RWPE2 (cell line): ENCODE results near the gene SLC10A3.
"Not testable (repeated sequence)": the region's sequence is repeated elsewhere in the genome, so short reads cannot be mapped to it uniquely, and the experiment has no call there.

Experiments used
- ATAC-seq: fragments of 200-7000 bp; cut with Tn5 transposase; 3 replicates; pipeline ENCODE4 v1.9.1; 2021; ENCODE audit warnings: low read depth
- DNase-seq: peaks from one replicate; pipeline ENCODE4 v3.0.0-alpha.2; 2020; ENCODE audit warnings: low spot score
- H3K27ac ChIP-seq: fragments of 450-650 bp; 2 replicates; pipeline ENCODE4 v1.5.1; 2017; ENCODE audit warnings: mild to moderate bottlenecking; ENCODE audit not compliant: poor library complexity, severe bottlenecking
- H3K27me3 ChIP-seq: fragments of 250-450 bp; sonication (Bioruptor Pico); 2 replicates; pipeline ENCODE4 v1.5.1; 2021; ENCODE audit warnings: mild to moderate bottlenecking, moderate library complexity; ENCODE audit not compliant: insufficient read depth, poor library complexity, severe bottlenecking
- H3K36me3 ChIP-seq: fragments of 250-450 bp; sonication (Bioruptor Pico); 2 replicates; pipeline ENCODE4 v1.5.1; 2020; ENCODE audit warnings: low read depth, mild to moderate bottlenecking, moderate library complexity
- H3K4me1 ChIP-seq: fragments of 250-450 bp; sonication (Bioruptor Pico); 2 replicates; pipeline ENCODE4 v1.5.1; 2021; ENCODE audit warnings: mild to moderate bottlenecking, moderate library complexity; ENCODE audit not compliant: insufficient read depth, poor library complexity, severe bottlenecking
- H3K4me3 ChIP-seq: fragments of 250-450 bp; sonication (Bioruptor Pico); 2 replicates; pipeline ENCODE4 v1.5.1; 2021; ENCODE audit warnings: mild to moderate bottlenecking, moderate library complexity; ENCODE audit not compliant: severe bottlenecking
- H3K9me3 ChIP-seq: fragments of 250-450 bp; sonication (Bioruptor Pico); 2 replicates; pipeline ENCODE4 v1.5.1; 2021; ENCODE audit warnings: mild to moderate bottlenecking, moderate library complexity; ENCODE audit not compliant: severe bottlenecking
- CTCF ChIP-seq: fragments of 450-650 bp; IDR thresholded peaks from one replicate; pipeline ENCODE4 v1.5.1; 2017; ENCODE audit warnings: mild to moderate bottlenecking, moderate library complexity; ENCODE audit not compliant: poor library complexity, severe bottlenecking

SLC10A3 gene

GRCh38 chrX:154506483-154507332 is 16.3 kb upstream of the SLC10A3 start:
- peak overlapping the region; percentile 40 for H3K27ac ChIP-seq
- no peaks in the 10 kb centered on the region for H3K9me3 ChIP-seq
- no peak for ATAC-seq
- no peak for DNase-seq
- peaks cover 2% of the 10 kb centered on the region for H3K4me1 ChIP-seq
- TF ChIP-seq CTCF = no peak
- no peak overlapping the region for H3K4me3 ChIP-seq
- H3K36me3 ChIP-seq = no peaks in the 10 kb centered on the region
- no peaks in the 10 kb centered on the region for H3K27me3 ChIP-seq

GRCh38 chrX:154505734-154506133 is 15.3 kb upstream of the SLC10A3 start:
- TF ChIP-seq CTCF = no peak
- ATAC-seq (peak; percentile 73), DNase-seq (no peak)
- H3K36me3 ChIP-seq = no peaks in the 10 kb centered on the region
- H3K4me3 ChIP-seq = no peak overlapping the region
- H3K9me3 ChIP-seq = no peaks in the 10 kb centered on the region
- H3K27me3 ChIP-seq = no peaks in the 10 kb centered on the region
- peaks cover 2% of the 10 kb centered on the region for H3K4me1 ChIP-seq
- peak overlapping the region; percentile 40 for H3K27ac ChIP-seq

- no peak overlapping the region for H3K27ac ChIP-seq
- TF ChIP-seq CTCF = no peak
- H3K4me1 ChIP-seq = peaks cover 2% of the 10 kb centered on the region
- no peaks in the 10 kb centered on the region for H3K27me3 ChIP-seq
- no peak overlapping the region for H3K4me3 ChIP-seq
- no peaks in the 10 kb centered on the region for H3K36me3 ChIP-seq
- ATAC-seq (no peak), DNase-seq (no peak)
- H3K9me3 ChIP-seq = no peaks in the 10 kb centered on the region
Measured at GRCh38 chrX:154502989-154503388, 12.6 kb upstream of the SLC10A3 start.

- no peaks in the 10 kb centered on the region for H3K9me3 ChIP-seq
- H3K4me1 ChIP-seq = peaks cover 2% of the 10 kb centered on the region
- ATAC-seq (no peak), DNase-seq (no peak)
- H3K4me3 ChIP-seq = no peak overlapping the region
- H3K27me3 ChIP-seq = no peaks in the 10 kb centered on the region
- no peak overlapping the region for H3K27ac ChIP-seq
- H3K36me3 ChIP-seq = no peaks in the 10 kb centered on the region
- TF ChIP-seq CTCF = no peak
Measured at GRCh38 chrX:154502098-154502497, 11.7 kb upstream of the SLC10A3 start.

GRCh38 chrX:154501423-154501822 is 11.0 kb upstream of the SLC10A3 start:
- H3K9me3 ChIP-seq, H3K4me3 ChIP-seq, DNase-seq, H3K27ac ChIP-seq, H3K36me3 ChIP-seq, ATAC-seq, H3K27me3 ChIP-seq, H3K4me1 ChIP-seq: not testable (repeated sequence)

GRCh38 chrX:154496591-154497137 is 6.2 kb upstream of the SLC10A3 start:
- not testable (repeated sequence) for H3K4me3 ChIP-seq, H3K27ac ChIP-seq, H3K27me3 ChIP-seq, H3K4me1 ChIP-seq, H3K9me3 ChIP-seq, DNase-seq, H3K36me3 ChIP-seq, ATAC-seq
